GM13977 (cell line): ENCODE measurements around the gene DNAH10.
"Not testable (repeated sequence)": the region's sequence is repeated elsewhere in the genome, so short reads cannot be mapped to it uniquely, and the experiment has no call there.

ENCODE experiments used
- DNase-seq: peaks from one replicate; pipeline ENCODE4 v3.0.0; 2012; ENCODE audit warnings: low spot score
- in situ Hi-C: fragments of 300-500 bp; cut with MboI; formaldehyde crosslinking; loops from one replicate; pipeline ENCODE4 v1.12.0; 2022; ENCODE audit warnings: low sequenced_read_pairs, low pct_unique_long_range_greater_than_20kb, mixed read lengths, inconsistent platforms; ENCODE audit not compliant: unreplicated experiment
- TF ChIP-seq, protein P1 (sequence below): IDR thresholded peaks from 2 replicates; pipeline ENCODE4 v1.5.1; 2012; ENCODE audit warnings: mild to moderate bottlenecking, control low read depth; ENCODE audit not compliant: insufficient read depth; ENCODE audit errors: extremely low read depth, missing control alignments

The DNAH10 gene

GRCh38 chr12:123908884-123909725 lies 147.0 kb downstream of the DNAH10 start:
- DNase-seq = no peak
- TF ChIP-seq, protein P1, sequence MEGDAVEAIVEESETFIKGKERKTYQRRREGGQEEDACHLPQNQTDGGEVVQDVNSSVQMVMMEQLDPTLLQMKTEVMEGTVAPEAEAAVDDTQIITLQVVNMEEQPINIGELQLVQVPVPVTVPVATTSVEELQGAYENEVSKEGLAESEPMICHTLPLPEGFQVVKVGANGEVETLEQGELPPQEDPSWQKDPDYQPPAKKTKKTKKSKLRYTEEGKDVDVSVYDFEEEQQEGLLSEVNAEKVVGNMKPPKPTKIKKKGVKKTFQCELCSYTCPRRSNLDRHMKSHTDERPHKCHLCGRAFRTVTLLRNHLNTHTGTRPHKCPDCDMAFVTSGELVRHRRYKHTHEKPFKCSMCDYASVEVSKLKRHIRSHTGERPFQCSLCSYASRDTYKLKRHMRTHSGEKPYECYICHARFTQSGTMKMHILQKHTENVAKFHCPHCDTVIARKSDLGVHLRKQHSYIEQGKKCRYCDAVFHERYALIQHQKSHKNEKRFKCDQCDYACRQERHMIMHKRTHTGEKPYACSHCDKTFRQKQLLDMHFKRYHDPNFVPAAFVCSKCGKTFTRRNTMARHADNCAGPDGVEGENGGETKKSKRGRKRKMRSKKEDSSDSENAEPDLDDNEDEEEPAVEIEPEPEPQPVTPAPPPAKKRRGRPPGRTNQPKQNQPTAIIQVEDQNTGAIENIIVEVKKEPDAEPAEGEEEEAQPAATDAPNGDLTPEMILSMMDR = no peak
- in situ Hi-C loops = no loop called here

GRCh38 chr12:123910057-123910456 lies 148.0 kb downstream of the DNAH10 start:
- DNase-seq = no peak
- TF ChIP-seq, protein P1 = no peak
- in situ Hi-C loops = no loop called here

- DNase-seq = no peak
- TF ChIP-seq, protein P1 = no peak
- in situ Hi-C loops = no loop called here
These were observed 148.7 kb downstream of the DNAH10 start for GRCh38 chr12:123910761-123911193.

GRCh38 chr12:123911672-123912409 lies 149.7 kb downstream of the DNAH10 start:
- in situ Hi-C loops, DNase-seq: not testable (repeated sequence)

- TF ChIP-seq, protein P1 = no peak
- in situ Hi-C loops = no loop called here
- DNase-seq = no peak
These were observed 150.6 kb downstream of the DNAH10 start for GRCh38 chr12:123912415-123913380.

- in situ Hi-C loops = no loop called here
- DNase-seq = no peak
- TF ChIP-seq, protein P1 = no peak
These were observed 152.7 kb downstream of the DNAH10 start for GRCh38 chr12:123914726-123915333.
